Naive thymus-derived CD8-positive, alpha-beta T cell (primary cell): ENCODE data around the gene CNPY2. TPM values are rescaled to one million over a fixed set of nuclear protein-coding genes. Genes with fewer than 3 reads are reported as not detected.

Source experiments
- ATAC-seq, 2 donors: fragments of 150-1000 bp; cut with Tn5 transposase in 1 of 2; sonication (Bioruptor Pico), chemical (Tn5 transposase) in 1 of 2; 1 replicate in 1 of 2; 2 replicates in 1 of 2; pipeline ENCODE4 v1.10.0; 2021; ENCODE audit warnings: mild to moderate bottlenecking in 2 of 2, moderate library complexity in 2 of 2
- POLR2A ChIA-PET: fragments of 350-600 bp; sonication (Branson Sonifier 250); formaldehyde crosslinking; loops from one replicate; lab custom pipeline; 2021; ENCODE audit warnings: antibody characterized with exemption; lab: Charles Lee
- DNase-seq, 10 donors: peaks; one replicate each; pipeline versions ENCODE4 v3.0.0 to v3.0.0-alpha.2; 2020 to 2022
- H3K27ac Mint-ChIP-seq, 10 donors: one replicate each; pipeline ENCODE4 v1.8.0; 2020 to 2022; ENCODE audit warnings: mild to moderate bottlenecking in 10 of 10, mixed read lengths in 10 of 10, moderate library complexity in 4 of 10, inconsistent platforms in 1 of 10
- H3K27me3 Mint-ChIP-seq, 5 donors: one replicate each; pipeline ENCODE4 v1.8.0; 2021 to 2022; ENCODE audit warnings: mixed read lengths in 5 of 5
- H3K36me3 Mint-ChIP-seq, 3 donors: one replicate each; pipeline ENCODE4 v1.8.0; 2020 to 2022; ENCODE audit warnings: mixed read lengths in 3 of 3, mild to moderate bottlenecking in 2 of 3, inconsistent platforms in 1 of 3
- H3K4me1 Mint-ChIP-seq, 4 donors: one replicate each; pipeline ENCODE4 v1.8.0; 2021 to 2022; ENCODE audit warnings: mixed read lengths in 4 of 4
- H3K4me3 Mint-ChIP-seq, 10 donors: one replicate each; pipeline ENCODE4 v1.8.0; 2020 to 2022; ENCODE audit warnings: mild to moderate bottlenecking in 10 of 10, mixed read lengths in 10 of 10, moderate library complexity in 6 of 10, inconsistent platforms in 1 of 10
- H3K9me3 Mint-ChIP-seq, 9 donors: one replicate each; pipeline ENCODE4 v1.8.0; 2020 to 2022; ENCODE audit warnings: mixed read lengths in 9 of 9, mild to moderate bottlenecking in 3 of 9, inconsistent platforms in 1 of 9, moderate library complexity in 1 of 9
- polyA plus RNA-seq, 3 donors: library from polyadenylated mRNA; unstranded; fragments of 300-500 nt; fragmentation: Illumina TruSeq; gene quantifications; one replicate each; pipeline ENCODE4 v1.2.3, GENCODE V29; 2021
- total RNA-seq, 8 experiments: library from RNA in 2 of 8; stranded (reverse) in 2 of 8; gene quantifications; one replicate each; pipeline ENCODE4 v1.2.3 and lab custom pipeline; 2021 to 2026

CNPY2 gene
- total and polyA plus RNA-seq, 5 experiments from 2014 or later = 79.9 to 196 (median 173) TPM

DNA sequence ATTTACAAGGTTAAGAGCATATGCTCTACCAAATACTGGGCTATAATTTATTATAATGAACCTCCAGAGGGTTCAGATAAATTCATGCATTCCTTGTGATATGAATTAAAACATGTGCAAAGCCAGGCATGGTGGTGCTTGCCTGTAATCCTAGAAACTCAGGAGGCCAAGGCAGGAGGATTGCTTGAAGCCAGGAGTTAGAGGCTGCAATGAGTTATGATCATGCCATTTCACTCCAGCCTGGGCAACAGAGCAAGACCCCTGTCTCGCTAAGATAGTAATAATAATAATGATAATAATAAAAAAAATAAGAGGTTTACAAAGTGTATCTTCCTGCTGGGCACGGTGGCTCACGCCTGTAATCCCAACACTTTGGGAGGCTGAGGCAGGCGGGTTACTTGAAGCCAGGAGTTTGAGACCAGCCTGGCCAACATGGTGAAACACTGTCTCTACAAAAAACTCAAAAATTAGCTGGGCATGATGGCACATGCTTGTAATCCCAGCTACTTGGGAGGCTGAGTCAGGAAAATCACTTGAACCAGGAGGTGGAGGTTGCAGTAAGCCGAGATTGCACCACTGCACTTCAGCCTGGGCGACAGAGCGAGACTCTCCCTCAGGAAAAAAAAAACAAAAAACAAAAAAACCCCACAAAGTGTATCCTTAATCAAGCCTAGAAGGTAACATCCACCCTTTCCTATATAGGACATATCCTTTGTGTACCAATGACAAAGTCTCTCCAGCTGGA is 8.4 kb downstream of the CNPY2 start:
- H3K4me1 Mint-ChIP-seq = peaks cover under 1 to 5% (median 2%) of the 10 kb centered on the region in 4 donors
- no peak for ATAC-seq
- DNase-seq = no peak
- H3K9me3 Mint-ChIP-seq = no peaks in the 10 kb centered on the region
- H3K27ac Mint-ChIP-seq = no peak overlapping the region
- no peaks in the 10 kb centered on the region for H3K27me3 Mint-ChIP-seq
- H3K4me3 Mint-ChIP-seq = no peak overlapping the region
- peaks cover 0 to 48% (median 2%) of the 10 kb centered on the region in 3 donors for H3K36me3 Mint-ChIP-seq
- POLR2A ChIA-PET = interaction anchor here (0.5 to 1.3 kb wide), 3 partner anchors 31 to 378 kb away, joined by 3 to 4 read pairs (median 3); partner anchors contain the start of gene IL23A

- DNase-seq = no peak
- no peaks in the 10 kb centered on the region for H3K27me3 Mint-ChIP-seq
- no peaks in the 10 kb centered on the region for H3K9me3 Mint-ChIP-seq
- H3K4me1 Mint-ChIP-seq = peaks cover 15 to 26% (median 21%) of the 10 kb centered on the region in 4 donors
- no peak overlapping the region for H3K4me3 Mint-ChIP-seq
- H3K27ac Mint-ChIP-seq = peak overlapping the region in 2 of 10 donors; percentile 8 to 33
- ATAC-seq = no peak
- peaks cover 0 to 35% (median 2%) of the 10 kb centered on the region in 3 donors for H3K36me3 Mint-ChIP-seq
- POLR2A ChIA-PET = no interaction called here
Measured at GRCh38 chr12:56304872-56305590, 10.8 kb downstream of the CNPY2 start.

GRCh38 chr12:56304276-56304675 is 11.5 kb downstream of the CNPY2 start:
- Mint-ChIP-seq H3K9me3 (no peaks in the 10 kb centered on the region), H3K4me3 (no peak overlapping the region), H3K27ac (peak overlapping the region in 1 of 10 donors; percentile 29), H3K36me3 (peaks cover 0 to 27% (median 2%) of the 10 kb centered on the region in 3 donors), H3K4me1 (peaks cover 13 to 32% (median 26%) of the 10 kb centered on the region in 4 donors), H3K27me3 (no peaks in the 10 kb centered on the region)
- ATAC-seq (no peak), DNase-seq (no peak)
- POLR2A ChIA-PET = no interaction called here

GRCh38 chr12:56300644-56301464 is 14.9 kb downstream of the CNPY2 start:
- Mint-ChIP-seq H3K4me1 (peaks cover 22 to 66% (median 58%) of the 10 kb centered on the region in 4 donors), H3K27ac (peak overlapping the region; percentile 94 to 99 (median 98)), H3K4me3 (peak overlapping the region; percentile 92 to 98 (median 94)), H3K27me3 (no peaks in the 10 kb centered on the region), H3K36me3 (peaks cover 0 to 29% (median 0%) of the 10 kb centered on the region in 3 donors), H3K9me3 (no peaks in the 10 kb centered on the region)
- no peak for ATAC-seq
- no peak for DNase-seq
- POLR2A ChIA-PET = interaction anchor here (0.7 to 2.1 kb wide), 9 partner anchors 9 to 472 kb away, joined by 3 to 8 read pairs (median 5); partner anchors contain the start of genes ANKRD52, DNAJC14, IL23A and RPL41

DNA sequence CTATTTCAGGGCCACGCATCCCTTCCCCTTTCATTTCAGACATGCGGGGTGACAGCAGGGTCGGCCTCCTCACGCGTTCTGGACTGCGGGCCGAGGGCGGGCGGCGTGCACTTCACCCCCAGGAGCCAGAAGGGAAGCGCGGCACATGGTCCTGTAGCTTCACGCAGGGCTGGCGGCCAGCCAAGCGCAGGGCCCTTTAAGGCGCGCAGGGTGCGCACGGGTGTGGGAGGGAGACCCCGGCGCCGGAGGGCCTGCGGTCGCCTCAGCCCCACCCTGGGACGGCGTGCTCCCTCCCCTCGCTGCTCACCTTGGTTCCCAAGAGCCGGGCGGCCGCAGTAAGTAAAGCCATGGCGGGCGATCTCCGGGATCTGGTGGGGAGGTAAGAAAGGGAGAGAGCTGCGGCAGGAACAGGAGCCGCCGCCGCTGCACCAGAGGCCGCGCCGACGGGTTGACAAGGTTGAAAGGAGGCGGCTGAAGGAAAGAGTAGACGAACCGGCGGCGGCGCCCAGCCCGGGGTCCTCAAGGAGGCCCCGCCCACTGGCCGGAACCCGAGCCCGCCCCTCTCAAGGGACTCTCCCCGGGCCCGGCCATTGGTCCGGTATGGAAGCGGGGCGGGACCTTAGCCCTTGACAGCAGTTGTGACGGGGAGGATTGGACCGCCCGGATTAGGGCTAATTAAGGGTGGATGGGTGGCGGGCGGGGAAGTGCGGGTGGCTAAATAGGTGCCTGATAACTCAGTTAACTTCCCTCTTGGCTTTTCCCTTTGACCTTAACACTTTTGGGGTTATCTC is 15.7 kb downstream of the CNPY2 start, which contains the start of gene CS:
CS (minus strand) TSS at position 478 of the 791 bp plus-strand sequence; CDS start at position 349, 129 bp downstream.
- Mint-ChIP-seq H3K27me3 (no peaks in the 10 kb centered on the region), H3K9me3 (no peaks in the 10 kb centered on the region), H3K36me3 (peaks cover 0 to 28% (median 0%) of the 10 kb centered on the region in 3 donors), H3K4me1 (peaks cover 22 to 66% (median 59%) of the 10 kb centered on the region in 4 donors), H3K27ac (peak within 1 kb of the TSS; percentile 94 to 99 (median 98)), H3K4me3 (peak within 1 kb of the TSS; percentile 92 to 98 (median 94))
- POLR2A ChIA-PET = interaction anchor here (0.5 to 2.1 kb wide), 18 partner anchors 9 to 471 kb away, joined by 3 to 8 read pairs (median 4); partner anchors contain the start of genes ANKRD52, ATP5F1B, DNAJC14 and IL23A
- DNase-seq (peak; percentile 96 to 99 (median 98)), ATAC-seq (peak; percentile 91 to 93)

DNA sequence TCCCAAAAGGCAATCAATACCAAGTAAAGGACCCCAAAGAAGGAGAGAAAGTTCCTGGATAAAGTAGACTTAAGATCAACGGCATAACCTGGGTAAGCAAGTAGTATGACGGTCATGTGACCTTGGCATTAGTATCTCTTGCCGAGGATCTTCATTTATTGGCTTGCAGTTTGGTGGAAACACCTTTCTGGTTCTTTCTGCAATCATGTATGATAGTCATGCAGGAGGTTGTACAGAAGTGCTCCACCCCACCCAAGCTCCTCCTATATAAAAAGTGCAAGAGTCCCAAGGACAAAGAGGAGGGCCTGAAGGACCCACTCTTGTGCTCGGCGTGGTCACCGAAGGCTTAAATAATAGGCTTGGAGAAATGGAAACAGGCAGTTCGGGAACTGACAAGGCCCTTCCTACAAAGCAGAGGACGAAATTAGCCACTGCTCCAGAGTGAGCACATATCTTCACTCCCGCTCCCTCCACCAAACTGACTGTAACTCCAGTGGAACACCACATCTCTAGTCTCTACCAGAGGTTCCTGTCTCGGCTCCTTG is 16.4 kb downstream of the CNPY2 start:
- H3K36me3 Mint-ChIP-seq = peaks cover 0 to 30% (median 0%) of the 10 kb centered on the region in 3 donors
- peaks cover 22 to 68% (median 61%) of the 10 kb centered on the region in 4 donors for H3K4me1 Mint-ChIP-seq
- DNase-seq = peak in 5 of 10 donors; percentile 4 to 50 (median 28)
- peak overlapping the region; percentile 94 to 99 (median 98) for H3K27ac Mint-ChIP-seq
- H3K27me3 Mint-ChIP-seq = no peaks in the 10 kb centered on the region
- ATAC-seq = peak; percentile 5 to 11
- POLR2A ChIA-PET = interaction anchor here (0.5 to 2.1 kb wide), 16 partner anchors 8 to 470 kb away, joined by 3 to 8 read pairs (median 4); partner anchors contain the start of genes ANKRD52, ATP5F1B, DNAJC14 and IL23A
- H3K4me3 Mint-ChIP-seq = peak overlapping the region; percentile 92 to 98 (median 94)
- H3K9me3 Mint-ChIP-seq = no peaks in the 10 kb centered on the region

- Mint-ChIP-seq H3K4me3 (peak overlapping the region; percentile 92 to 98 (median 94)), H3K9me3 (no peaks in the 10 kb centered on the region), H3K36me3 (peaks cover 0 to 33% (median 0%) of the 10 kb centered on the region in 3 donors), H3K27ac (peak overlapping the region; percentile 94 to 99 (median 98)), H3K27me3 (no peaks in the 10 kb centered on the region), H3K4me1 (peaks cover 22 to 72% (median 64%) of the 10 kb centered on the region in 4 donors)
- POLR2A ChIA-PET = interaction anchor here (0.7 to 2.0 kb wide), 11 partner anchors 10 to 469 kb away, joined by 3 to 8 read pairs (median 3); partner anchors contain the start of genes ANKRD52, ATP5F1B, DNAJC14 and IL23A
- no peak for ATAC-seq
- DNase-seq = no peak
Measured at GRCh38 chr12:56298828-56299227, 17.0 kb downstream of the CNPY2 start.

GRCh38 chr12:56297400-56297799 is 18.4 kb downstream of the CNPY2 start:
- POLR2A ChIA-PET = interaction anchor here (0.9 to 1.0 kb wide), 2 partner anchors 36 to 63 kb away, joined by 4 read pairs; partner anchors contain the start of genes PAN2 and STAT2
- Mint-ChIP-seq H3K4me3 (peak overlapping the region in 7 of 10 donors; percentile 36 to 98 (median 55)), H3K9me3 (no peaks in the 10 kb centered on the region), H3K36me3 (peaks cover 0 to 35% (median 0%) of the 10 kb centered on the region in 3 donors), H3K27me3 (no peaks in the 10 kb centered on the region), H3K4me1 (peaks cover 24 to 77% (median 71%) of the 10 kb centered on the region in 4 donors), H3K27ac (peak overlapping the region in 9 of 10 donors; percentile 3 to 79 (median 69))
- DNase-seq (no peak), ATAC-seq (no peak)

DNA sequence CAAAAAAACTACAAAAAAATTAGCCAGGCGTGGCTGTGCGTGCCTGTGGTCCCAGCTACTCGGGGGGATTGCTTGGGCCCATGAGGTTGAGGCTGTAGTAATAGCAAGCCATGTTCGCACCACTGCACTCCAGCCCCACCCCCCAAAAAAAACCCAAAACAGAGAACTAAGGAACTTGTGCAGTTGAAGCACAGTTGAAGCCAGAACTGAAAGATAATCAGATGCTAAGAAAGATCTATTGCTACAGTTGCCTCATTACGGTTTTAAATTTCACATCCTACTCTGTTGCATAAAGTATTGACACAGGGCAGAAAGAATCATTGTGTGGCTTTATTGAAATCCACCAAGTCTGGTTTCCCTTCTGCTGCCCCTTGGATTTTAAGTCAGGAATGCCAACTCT is 19.5 kb downstream of the CNPY2 start:
- POLR2A ChIA-PET = no interaction called here
- peak overlapping the region in 7 of 10 donors; percentile 22 to 69 (median 62) for H3K27ac Mint-ChIP-seq
- H3K4me3 Mint-ChIP-seq = peak overlapping the region in 4 of 10 donors; percentile 18 to 98 (median 56)
- no peaks in the 10 kb centered on the region for H3K9me3 Mint-ChIP-seq
- peaks cover 20 to 76% (median 68%) of the 10 kb centered on the region in 4 donors for H3K4me1 Mint-ChIP-seq
- no peak for DNase-seq
- H3K36me3 Mint-ChIP-seq = peaks cover 0 to 39% (median 1%) of the 10 kb centered on the region in 3 donors
- H3K27me3 Mint-ChIP-seq = no peaks in the 10 kb centered on the region
- no peak for ATAC-seq

DNA sequence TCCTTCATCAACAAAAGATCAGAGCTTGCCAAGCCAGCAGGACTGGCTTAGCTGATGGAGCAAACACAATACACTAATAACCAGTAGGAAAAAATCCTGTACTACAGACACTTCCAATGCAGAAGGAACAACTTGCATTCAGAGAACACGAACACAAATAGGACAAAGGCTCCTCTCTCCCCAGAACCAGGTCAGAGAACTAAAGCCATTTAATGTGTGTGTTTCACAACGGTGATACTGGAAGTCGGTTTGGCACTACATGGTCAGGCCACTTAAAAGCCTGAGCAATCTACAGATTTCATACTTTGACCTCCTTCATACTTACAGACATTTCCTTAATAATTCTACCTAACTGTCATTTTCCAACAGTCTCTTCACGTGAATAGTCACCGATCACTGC is 22.0 kb downstream of the CNPY2 start:
- H3K4me1 Mint-ChIP-seq = peaks cover 14 to 69% (median 57%) of the 10 kb centered on the region in 4 donors
- peak overlapping the region in 2 of 10 donors; percentile 48 for H3K27ac Mint-ChIP-seq
- POLR2A ChIA-PET = interaction anchor here (0.7 to 1.0 kb wide), 2 partner anchors 36 to 194 kb away, joined by 4 to 6 read pairs; partner anchors contain the start of genes ANKRD52 and GLS2

More for the DNA sequence above, 22.0 kb downstream of the CNPY2 start:
- H3K4me3 Mint-ChIP-seq = no peak overlapping the region
- no peak for ATAC-seq
- DNase-seq = no peak
- H3K36me3 Mint-ChIP-seq = peaks cover 0 to 56% (median 5%) of the 10 kb centered on the region in 3 donors
- H3K9me3 Mint-ChIP-seq = no peaks in the 10 kb centered on the region
- H3K27me3 Mint-ChIP-seq = no peaks in the 10 kb centered on the region
